Superior temporal gyrus (tissue), 1 donor: ENCODE data around the gene ATG7.
A peak's percentile ranks its signal among the peaks of the same experiment; 100 is the strongest.
"Not testable (repeated sequence)": the region's sequence is repeated elsewhere in the genome, so short reads cannot be mapped to it uniquely, and the experiment has no call there.

ENCODE experiments used
- DNase-seq: peaks from one replicate; pipeline ENCODE4 v3.0.0-alpha.2; 2016; ENCODE audit errors: extremely low spot score

Gene ATG7

DNA sequence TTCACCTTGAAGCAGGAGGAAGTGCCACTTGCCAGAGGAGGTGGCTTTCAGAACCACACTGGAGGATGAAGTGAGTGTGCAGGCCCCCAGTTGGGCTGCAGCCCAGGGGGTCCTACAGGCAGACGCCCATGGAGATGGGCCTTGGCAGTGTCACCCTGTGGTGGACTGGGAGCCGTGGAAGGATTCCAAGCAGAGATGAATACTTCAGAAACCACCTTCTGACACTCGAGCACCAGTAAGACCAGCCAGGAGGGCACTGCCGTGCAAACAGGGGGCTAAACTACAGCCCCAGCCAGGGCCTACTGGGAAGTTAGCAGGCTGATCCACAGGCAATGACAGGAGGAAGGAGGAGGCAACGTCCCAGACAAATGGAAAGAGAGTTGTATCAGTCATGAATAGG, 316.1 kb downstream of the ATG7 start:
- DNase-seq = no peak

DNA sequence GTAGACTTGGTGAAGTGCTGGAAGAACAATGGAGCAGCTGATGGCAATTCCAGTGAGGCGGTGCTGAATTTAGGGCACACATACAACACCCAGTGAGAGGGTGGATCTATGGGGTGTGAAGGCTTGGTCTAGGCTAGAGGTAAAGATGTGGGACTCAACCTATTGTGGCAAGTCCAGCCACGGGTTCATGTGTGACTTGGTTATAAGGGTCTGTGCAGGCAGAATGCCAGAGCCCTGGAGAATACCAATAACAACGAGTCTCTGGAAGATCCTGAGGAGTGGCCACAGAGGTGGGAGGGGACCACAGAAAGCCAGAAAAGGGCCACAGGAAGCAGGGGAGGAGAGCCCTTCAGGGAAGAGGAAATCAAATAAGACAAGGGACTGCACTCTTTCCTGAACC, 316.6 kb downstream of the ATG7 start:
- DNase-seq = no peak

DNA sequence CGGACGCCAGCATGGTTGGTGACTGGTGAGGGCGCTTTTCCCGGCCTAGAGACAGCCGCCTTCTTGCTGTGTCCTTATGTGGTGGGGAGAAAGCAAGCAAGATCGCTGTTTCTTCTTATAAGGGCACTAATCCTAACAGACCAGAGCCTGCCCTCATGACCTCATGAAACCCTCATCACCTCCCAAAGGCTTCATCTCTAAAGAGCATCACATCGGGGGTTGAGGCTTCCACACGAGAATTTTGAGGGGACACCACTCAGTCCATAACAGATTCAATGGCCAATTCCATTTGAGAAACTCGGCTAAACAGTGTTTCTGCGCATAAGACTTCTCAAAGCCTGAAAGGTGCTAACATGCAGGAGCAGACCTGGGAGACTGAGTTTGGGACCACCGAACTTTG, 317.5 kb downstream of the ATG7 start:
- no peak for DNase-seq

DNA sequence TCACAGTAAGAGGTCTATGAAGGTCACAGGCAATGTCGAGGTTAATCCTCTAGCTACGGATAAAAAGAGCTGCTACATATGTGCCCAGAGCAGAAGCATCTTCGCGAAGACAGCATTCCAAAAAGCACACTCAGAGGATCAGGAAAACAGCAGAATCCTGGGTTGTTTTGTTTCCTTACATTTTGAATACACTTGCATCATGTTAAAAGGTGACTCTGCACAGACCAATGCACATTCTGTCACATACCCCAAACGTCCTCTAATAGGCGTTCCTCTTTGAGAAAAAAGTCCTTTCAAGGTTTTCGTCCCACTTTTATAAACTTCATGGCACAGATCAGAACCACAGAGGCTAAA, 318.8 kb downstream of the ATG7 start:
- no peak for DNase-seq

DNA sequence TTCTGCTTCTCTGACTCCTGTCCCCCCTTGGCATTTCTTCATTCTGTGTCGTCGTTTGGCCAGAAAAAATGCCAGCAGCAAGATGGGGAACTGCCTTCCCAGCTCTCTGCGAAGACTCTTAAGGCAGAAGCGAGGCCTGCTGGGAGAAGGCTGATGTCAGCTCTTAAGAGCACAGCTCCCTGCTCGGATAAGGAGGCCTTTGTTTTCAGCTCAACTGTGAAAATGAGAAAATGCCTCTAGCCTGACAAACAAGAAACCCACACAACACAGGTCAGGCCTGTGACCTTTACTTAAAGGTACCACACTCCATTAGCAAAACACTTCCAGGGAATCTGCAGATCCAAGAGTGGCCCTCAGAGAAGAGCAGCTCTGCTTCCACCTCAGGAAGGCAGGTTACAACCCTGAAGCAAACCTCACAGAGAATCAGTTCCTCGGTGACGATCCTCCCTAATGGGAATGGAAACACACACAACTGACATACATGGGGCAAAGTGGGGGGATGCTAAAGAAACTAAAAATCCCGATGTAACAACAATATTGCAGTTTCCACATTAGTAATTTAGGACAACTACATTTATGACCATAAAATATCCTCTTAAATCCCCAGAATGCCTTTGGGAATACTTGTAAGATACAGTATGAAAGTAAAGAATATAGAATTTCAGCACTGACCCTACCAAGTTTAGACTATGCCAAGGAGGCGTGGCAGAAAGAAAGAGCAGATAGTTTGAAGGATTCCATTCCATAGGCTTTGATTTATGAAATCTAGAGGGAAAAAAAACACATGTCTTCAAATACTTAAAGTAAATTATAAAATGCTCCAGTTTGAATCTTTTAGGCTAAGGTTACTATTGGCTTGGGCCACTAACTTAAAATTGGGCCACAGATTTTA, 319.4 kb downstream of the ATG7 start:
- DNase-seq = peak; percentile 92

DNA sequence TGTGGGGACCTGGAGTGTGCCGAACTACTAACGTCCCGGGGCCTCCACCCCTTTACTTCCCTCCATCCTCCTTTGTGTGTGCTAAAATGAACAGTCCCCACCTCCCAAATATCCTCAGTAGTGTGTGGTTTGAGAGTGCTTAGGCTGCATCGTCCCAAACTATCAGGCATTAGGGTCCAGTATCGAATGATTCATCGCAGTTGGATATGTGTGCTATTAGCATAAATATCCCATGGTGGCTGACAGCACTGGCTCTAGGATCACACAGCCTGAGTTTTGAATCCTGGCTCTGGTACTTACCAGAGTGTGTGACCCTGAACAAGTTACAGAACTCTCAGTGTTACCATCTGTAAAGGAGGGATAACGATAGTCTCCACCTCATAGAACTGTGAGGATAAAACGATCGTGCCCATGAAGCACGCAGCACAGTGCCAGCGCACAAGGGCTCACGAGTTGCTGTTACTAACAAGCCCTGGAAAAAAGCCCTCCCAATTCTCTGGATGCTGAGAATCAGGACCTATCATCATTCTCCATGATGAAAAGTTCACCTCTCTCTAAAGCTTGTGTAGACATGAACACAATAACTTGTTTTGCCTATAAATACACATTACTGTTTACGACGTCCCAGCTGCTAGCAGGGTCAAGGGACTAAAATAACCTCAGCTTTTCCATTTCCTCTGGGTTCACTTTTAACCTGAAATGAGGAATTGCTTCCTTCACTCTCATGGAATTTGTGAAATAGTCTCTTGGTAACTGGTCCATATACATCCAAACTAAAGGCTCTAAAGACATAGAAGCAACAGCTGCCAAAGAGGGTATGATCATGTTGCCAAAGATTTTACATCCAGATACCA, 320.5 kb downstream of the ATG7 start:
- peak; percentile 78 for DNase-seq

DNA sequence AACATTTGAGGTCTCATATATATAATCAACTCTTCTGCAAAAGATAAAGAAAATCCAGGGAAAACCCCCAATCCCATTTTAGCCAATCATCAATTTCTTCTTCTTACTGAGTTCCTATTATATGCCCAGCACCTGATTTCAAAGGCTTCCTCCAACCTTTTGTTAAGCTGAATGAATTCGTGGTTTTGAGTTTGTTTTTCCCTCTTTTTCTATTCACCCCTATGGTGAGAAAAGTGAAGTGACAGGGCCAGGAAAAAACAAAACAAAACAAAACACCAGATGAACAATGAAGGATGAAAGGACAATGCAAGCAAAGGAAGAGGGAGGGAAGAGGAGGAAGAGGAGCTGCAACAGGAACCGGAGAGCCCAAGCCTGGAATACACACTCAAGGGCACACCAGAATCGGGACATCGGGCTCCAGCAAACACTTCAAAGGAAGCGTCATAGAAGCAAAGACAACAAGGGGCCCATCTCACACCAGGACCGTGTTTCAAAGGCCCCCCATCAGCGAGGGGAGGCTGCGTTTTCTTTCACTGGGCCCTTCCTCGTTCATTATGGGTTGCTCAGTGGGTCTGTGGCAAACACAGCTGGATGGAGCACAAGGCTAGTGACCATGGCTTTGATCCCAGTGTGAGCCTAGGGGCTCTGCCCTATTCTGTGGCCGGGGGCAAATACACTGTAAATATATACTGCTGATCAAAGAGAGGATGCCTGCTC, 321.3 kb downstream of the ATG7 start:
- DNase-seq = no peak

DNA sequence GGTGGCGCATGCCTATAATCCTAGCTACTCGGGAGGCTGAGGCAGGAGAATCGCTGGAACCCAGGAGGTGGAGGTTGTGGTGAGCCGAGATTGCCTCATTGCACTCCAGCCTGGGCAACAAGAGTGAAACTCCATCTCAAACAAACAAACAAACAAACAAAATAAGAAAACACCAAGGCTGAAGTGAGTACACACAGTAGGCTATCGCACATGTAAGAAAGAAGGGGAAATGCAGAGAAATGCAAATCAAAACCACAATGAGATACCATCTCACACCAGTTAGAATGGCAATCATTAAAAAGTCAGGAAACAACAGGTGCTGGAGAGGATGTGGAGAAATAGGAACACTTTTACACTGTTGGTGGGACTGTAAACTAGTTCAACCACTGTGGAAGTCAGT, 322.8 kb downstream of the ATG7 start:
- DNase-seq = not testable (repeated sequence)

DNA sequence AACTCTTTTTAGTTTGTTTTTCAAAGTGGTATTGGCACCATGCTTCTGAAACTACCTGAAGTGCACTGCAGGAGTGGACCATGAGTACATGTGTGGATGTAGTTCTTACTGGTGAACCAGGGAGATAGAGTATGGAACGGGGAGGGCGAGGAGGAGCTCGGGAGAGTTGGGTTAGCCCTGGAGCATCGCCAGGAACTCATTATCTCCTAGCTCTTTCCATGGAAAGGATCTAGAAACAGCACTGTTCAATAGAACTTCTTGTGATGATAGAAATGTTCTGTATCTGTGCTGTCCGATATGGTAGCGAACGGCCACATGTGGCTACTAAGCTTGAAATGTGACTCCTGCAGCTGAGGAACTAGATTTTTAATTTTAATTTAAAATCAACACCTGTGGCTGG, 324.2 kb downstream of the ATG7 start:
- DNase-seq = no peak

DNA sequence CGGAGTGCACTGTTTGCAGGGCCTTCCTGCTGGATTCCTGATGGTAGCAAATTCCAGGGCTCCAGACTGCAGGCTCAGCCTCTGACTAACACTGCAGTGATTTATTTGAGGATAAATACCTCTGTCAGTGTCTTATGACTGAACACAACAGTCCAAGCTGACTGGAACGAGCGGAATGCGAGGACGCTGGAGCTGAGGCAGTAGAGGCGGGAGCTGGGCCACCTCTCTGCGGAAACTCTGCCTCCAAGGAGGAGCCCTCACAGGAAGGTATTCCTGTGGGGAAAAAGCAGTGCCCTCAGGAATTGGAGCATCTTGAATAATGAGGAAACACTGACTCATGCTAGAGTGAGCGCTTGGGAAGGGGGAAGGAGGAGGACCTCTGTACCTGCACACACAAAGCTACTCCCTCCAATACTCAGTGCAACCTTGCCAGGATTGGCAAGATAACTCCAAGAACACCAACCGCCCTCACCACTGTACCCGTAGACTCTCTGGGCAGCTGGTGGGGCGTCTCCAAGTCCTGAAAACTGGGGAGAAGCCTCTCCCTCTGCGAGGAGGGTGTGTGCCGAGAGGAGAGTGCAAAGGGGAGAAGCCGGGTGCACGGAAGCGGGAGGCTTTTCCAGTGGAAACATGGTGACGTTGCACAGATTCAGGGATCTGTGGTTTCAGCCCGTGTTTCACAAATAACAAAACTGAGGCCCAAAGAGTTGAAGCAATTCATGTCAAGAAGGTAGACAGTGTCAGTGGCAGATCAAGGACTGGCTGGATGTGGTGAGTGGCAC, 328.5 kb downstream of the ATG7 start:
- no peak for DNase-seq

DNA sequence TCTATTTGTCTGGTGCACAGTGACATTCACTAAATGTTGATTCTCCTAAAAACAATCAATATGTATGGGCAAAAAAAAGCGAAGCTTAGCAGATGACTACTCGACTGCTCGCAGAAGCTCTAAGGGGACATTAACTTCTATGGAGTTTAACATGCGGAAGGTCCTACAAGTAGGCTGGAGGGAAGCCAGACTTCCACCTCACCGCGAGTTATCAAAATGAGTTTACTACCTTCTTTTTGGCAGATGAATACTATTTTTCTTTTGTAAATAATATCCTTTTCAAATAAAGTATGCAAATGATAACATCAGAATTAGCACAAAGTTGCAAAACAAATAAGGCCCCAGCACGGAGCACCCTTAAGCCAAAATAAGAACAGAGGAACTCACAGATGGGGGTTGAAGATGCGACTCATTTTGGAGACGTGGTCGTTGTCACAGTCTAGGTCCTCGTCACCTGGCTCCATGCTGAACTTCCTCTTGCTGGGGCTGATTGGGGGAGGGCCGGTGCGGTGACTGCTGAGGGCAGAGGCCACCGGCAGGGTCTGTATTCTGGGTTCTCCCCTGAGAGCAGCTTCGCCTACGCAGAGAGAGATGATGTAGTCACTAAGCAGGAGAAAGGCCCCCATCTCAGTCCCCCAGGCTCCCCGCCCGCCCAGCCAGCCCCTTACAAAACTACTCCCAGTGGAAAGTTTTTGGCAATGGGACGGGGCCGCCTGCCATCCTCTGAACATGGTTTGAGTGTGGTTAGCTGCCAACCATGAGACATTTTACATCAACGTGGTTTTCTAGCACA, 329.4 kb downstream of the ATG7 start:
- DNase-seq = no peak

DNA sequence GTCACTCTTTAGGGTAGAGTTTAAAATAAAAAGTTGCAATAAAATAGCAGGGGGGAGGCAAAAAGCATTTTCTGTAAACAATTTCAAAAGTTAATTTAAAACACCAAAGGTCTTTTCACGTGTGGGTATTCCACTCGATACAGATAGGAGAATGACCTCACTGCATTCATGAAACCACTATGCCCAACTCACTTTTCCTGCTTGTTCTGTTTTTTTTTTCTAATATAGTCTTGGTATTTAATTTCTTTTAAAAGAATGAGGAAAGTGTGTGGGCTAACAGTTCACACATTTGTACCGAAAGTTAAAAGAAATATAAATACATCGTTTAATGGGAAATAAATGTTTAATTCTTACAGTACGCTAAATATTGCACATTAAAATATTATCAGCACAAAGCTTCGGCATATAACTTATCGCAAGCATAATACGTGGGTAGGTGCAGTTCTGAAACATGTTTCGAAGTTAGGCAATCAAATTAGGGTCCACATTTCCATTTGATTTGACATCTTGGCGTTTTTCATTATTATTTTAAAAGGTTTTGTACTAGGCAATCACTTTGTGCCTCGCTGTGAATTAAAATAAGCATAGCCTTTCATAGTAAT, 330.1 kb downstream of the ATG7 start:
- DNase-seq = no peak

DNA sequence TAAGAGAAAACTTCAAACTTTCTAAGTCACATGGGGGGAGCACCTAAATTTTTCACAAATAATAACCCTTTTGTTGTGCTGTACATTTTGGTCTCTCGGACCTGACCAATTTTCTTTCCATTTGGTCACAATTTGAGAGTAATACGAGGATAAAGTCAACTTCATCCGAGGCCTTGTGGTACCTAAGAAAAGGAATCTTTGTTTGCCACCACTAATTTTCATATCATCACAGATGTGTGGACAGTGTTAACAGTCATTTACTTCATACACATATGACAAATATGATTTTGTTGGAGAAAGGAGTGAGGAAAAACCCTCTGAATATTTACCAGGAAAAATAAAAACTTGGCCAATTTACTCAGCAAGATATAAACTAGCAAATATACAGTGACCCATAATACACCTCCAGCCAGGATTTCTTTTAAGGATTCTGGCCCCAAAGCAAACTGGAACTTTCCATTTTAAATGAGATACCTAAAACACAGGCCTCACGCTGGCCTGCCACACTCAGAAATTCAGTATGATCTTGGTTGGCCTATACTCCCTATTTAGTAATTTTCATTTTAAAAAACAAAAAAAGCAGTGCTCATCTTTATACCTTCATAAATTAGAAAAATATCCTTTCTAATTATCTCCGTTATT, 330.8 kb downstream of the ATG7 start:
- no peak for DNase-seq

DNA sequence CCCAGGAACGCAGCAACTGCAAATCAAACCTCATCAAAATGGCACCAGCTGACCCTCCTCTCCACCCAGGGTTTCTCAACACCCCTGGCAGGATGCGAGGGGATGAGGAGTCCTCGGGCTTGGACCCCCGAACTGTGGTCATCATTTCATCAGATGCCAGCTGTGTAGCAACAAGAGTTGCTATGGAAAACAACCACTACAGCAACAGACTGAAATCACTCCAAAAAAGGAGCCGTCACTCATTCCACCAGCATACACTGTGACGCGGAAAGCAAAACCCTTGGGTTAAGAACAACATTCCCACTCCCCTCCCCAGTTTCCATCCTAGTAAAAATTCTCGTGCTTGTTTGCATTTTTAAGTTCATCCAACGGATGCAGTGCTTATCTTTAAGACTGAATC, 331.4 kb downstream of the ATG7 start:
- DNase-seq = no peak

DNA sequence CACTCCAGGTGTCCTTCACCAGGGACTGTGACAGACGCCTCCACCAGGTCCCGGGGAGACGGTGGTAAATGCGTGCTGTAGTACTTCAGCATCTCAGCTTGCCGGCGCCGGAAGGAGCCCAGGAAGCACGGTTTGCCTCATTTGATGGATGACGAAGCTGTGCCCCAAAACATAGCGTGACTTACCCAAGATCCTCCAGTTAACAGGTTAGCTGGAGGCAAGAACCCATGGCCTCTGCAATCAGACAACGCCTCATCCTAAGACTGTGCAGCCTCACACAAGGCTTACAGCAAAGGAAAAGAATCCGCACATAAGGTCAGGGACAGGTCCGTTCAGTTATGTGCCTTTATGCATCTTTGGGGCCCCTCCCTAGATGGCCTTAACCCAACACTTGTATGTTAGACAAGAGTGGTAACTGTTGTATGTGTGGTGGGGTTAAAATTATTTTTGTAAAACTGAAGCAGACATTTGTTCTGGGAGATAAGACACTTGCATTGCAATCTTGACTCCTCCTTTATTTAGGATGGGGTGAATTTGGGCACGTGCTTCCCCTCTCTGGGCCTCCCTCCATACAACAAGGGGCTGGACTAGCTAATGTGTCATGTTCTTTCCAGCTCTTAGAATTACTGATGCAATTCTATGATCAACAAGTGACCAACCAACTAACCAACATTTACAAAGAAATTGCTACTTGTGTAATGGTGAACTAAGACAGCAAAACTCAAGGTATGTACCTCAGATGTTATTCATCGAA, 332.1 kb downstream of the ATG7 start:
- no peak for DNase-seq

DNA sequence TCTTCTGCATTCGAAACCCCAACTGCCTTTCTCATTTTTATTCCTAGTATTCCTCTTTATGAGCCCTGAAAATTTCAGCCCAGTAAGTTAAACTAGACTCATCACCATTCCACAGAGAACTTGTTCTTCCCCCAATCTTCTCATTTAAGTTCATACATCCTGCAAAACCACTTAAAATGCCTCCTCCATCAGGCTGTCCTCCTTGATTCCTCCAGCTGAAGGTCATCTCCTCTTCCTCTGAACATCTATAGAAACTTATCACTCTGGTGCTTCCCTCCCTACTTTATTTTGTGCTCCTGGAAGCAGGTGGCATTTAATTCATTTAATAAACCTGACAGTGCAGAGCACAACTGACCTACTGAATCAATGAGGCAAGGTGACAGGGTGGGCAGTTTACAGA, 333.2 kb downstream of the ATG7 start:
- DNase-seq = no peak

DNA sequence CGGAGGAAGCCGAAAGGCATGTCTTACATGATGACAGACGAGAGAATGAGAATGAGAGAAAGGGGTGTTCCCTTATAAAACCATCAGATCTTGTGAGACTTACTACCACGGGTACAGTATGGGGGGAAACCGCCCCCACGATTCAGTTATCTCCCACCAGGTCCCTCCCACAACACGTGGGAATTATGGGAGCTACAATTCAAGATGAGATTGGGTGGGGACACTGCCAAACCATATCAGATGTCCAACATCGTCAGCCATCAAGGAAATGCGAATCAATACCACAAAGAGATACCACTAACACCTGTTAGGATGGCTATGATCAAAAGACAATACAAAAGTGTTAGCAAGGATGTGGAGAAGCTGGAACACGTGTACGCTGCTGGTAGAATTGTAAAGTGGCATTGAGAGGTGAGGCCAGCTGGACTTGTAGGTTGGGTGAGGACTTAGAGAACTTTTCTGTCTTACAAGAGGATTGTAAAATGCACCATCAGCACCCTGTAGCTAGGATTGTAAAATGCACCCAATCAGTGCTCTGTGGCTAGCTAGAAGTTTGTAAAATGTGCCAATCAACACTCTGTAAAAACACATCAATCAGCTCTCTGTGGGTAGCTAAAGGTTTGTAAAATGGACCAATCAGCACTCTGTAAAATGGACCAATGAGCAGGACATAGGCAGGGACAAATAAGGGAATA, 334.0 kb downstream of the ATG7 start:
- no peak for DNase-seq

DNA sequence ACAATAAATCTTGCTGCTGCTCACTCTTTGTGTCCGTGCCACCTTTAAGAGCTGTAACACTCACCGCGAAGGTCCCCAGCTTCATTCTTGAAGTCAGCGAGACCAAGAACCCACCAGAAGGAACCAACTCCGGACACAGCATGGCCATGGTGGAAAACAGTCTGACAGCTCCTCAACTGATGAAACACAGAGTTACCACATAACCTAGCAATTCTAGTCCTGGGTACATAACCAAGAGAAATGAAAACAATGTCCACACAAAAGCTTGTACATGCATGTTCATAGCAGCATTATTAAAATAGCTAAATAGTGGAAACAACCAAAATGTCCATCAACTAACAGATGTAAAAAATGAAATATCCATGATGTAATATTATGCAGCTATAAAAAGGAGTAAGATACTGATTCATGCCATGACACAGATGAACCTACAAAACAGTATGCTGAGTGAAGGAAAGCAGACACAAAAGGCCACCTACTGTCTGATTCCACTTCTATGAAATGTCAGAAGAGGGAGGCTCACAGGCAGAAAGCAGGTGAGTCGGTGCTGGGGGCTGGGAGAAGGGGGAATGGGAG, 334.8 kb downstream of the ATG7 start:
- no peak for DNase-seq
